ENCODE data around the gene BTG1.
"Not testable (repeated sequence)": the region's sequence is repeated elsewhere in the genome, so short reads cannot be mapped to it uniquely, and the experiment has no call there.

The BTG1 gene

GRCh38 chr12:92147491-92147890 is 1.8 kb upstream of the BTG1 start:
- DNase-seq (ENCODE audit: low spot score), result no peak

DNA sequence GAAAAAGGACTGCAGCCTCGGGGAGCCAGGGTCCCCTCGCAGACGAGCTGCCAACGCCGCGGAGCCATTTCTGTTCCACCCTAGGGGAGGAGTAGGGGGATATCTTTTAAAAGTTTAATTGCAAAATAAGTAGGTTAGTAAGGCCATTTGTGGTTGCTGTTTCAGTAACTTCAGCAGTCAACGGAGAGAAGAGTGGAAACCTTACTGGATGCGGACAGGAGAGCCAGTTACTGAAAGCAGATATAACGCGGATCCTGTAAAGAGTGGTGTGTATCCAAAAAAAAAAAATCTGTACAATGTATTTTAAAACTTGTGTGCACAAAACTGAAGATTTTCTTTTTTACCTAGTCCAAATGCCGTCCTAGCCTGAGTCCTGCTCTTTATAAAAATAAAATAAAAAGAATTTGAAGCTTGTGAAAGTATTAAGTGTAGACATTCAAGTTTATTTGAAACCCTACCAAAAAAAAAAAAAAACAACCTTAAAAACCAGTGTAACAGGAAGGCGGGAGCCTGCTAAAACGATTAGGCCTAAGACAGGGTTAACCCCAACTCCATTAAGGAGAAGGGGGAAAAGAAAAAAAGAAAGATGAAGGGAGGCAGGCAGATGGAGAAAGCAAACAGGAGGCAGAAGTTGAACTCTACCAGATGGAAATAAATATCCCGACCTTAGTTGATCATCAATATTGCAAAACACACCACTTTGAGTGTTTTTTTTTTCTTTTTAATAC is 1.0 kb upstream of the BTG1 start:
- DNase-seq (ENCODE audit: low spot score), result no peak

GRCh38 chr12:92145481-92145730 is 240 bp downstream of the BTG1 start:
- no peak for DNase-seq (ENCODE audit: low spot score)

- peak; percentile 76 for DNase-seq (ENCODE audit: low spot score)
Measured at GRCh38 chr12:92144631-92145480, 790 bp downstream of the BTG1 start.

DNA sequence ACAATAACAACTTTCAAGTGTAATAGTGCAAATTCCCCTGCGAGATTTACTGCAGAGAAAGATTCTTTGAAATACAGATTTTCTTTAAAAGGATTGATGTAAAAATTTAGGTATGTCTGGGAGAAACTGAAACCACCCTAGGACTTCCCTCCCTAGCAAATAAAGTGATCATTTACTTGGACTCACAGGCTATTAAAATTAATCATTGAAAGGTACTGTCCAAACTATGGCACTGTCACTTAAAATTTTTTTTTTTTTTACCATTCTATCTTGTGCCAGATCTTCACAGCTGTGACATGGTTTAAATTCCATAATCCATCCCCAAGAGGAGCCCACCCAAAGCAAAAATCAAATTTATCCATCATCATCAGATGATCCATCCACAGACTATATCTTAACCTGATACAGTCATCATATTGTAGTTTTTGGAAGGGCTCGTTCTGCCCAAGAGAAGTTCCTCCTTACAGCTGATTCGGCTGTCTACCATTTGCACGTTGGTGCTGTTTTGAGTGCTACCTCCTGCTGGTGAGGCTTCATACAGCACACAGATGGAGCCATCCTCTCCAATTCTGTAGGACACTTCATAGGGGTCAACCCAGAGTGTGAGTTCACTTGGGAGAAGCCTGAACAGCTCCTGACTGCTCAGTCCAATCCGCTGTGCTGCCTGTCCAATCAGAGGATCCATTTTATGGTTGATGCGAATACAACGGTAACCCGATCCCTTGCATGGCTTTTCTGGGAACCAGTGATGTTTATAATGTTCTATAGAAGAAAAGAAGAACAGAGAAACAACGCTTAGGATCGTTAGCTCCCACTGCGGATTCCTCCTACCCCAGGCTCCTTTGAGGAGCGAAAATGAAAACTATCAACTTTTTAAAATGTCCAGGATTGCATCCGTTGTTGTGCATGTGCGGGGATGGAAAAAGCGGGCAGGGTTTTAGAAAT is 1.7 kb downstream of the BTG1 start:
- peak; percentile 83 for DNase-seq (ENCODE audit: low spot score)

GRCh38 chr12:92143258-92143657 is 2.4 kb downstream of the BTG1 start:
- no peak for DNase-seq (ENCODE audit: low spot score)

GRCh38 chr12:92142251-92142926 is 3.3 kb downstream of the BTG1 start:
- DNase-seq (ENCODE audit: low spot score), result no peak

DNA sequence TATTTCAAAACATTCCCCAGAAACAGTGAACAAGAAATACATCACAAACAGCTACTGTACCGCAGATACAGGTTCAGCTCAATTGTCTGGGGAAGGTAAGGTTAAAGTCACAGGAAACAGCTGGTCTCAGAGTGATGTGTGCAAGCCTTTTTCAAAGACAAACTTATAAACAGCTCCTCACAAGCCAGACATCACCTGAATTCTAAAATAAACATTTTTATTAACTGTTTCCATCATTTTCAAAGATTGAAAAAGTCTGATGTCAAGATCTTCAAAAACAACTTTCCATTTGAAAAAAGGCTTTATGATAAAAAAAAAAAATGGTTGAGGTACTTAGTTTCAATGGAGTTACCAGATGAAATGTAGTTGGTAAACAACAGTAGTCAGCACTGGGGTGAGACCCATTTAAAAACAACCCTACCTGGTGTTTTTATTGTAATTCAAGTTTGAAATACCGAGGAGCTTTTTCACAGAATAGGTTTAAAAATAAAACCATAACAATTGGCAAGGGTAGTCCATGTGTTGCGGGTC is 4.0 kb downstream of the BTG1 start:
- DNase-seq (ENCODE audit: low spot score), result peak; percentile 73

GRCh38 chr12:92140896-92141536 is 4.6 kb downstream of the BTG1 start:
- DNase-seq (ENCODE audit: low spot score), result no peak

GRCh38 chr12:92140156-92140555 is 5.5 kb downstream of the BTG1 start:
- DNase-seq (ENCODE audit: low spot score), result no peak

GRCh38 chr12:92139634-92140150 is 6.0 kb downstream of the BTG1 start:
- no peak for DNase-seq (ENCODE audit: low spot score)

DNA sequence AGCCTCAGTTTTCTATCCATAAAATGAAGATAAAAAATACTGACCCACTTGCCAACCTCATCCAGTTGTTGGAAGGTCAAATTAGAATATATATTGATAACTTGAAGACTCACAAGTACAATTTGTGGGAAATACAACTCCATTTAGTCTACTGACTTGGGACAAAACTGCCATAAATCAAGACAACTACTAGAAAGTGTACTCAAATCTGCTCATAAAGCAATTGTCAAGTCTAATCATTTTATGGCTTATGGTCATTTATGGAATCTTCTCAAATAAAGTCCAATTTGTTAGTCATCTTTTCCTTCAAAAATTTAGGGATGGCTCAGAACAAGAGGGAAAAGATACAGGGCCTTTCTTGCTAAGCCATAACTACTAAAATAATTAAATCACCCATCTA is 7.0 kb downstream of the BTG1 start:
- DNase-seq (ENCODE audit: low spot score), result no peak

GRCh38 chr12:92138144-92138543 is 7.5 kb downstream of the BTG1 start:
- no peak for DNase-seq (ENCODE audit: low spot score)

GRCh38 chr12:92136965-92137721 is 8.5 kb downstream of the BTG1 start:
- peak; percentile 68 for DNase-seq (ENCODE audit: low spot score)

DNA sequence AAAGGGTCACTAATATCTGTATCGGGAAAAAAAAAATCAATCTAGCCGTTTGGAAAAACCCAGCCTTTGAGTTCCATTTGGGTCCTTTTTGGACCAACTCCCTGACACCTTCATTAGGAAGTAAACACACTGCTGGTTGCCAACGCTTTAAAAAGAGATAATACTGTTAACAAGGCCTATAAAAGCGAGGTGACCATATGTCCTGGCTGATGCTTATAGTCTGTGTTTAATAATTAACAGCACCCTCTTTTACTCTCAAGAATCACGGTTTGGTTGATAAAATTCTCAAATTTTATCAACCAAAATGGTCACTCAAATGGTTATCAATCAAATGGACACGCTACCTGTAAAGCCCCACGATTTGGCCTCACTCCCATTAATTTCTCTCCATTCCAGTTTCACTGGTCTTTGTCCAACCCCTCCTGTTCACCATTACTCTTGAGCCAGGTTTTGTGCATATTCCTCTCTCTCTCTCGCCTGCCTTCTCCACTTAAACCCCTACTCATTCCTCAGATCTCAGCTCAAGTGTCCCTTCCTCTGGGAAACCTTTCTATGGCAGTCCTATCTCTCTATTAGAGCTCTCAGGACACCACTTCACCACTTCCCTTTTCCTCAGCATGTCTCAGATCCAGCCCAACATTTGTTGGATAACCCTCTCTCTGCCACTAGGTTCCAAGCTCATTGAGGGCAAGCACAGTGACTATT is 9.5 kb downstream of the BTG1 start:
- DNase-seq (ENCODE audit: low spot score), result no peak

DNA sequence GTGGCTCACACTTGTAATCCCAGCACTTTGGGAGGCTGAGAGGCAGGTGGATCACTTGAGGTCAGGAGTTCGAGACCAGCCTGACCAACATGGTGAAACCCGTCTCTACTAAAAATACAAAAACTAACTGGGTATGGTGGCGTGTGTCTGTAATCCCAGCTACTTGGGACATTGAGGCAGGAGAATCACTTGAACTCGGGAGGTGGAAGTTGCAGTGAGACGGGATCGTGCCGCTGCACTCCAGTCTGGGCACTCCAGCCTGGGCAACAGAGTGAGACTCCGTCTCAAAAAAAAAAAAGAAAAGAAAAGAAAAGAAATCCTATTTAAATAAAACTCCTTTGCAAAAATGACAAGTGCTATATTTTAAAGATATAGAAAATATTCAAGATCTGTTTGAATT is 10.1 kb downstream of the BTG1 start:
- not testable (repeated sequence) for DNase-seq (ENCODE audit: low spot score)

- peak; percentile 75 for DNase-seq (ENCODE audit: low spot score)
Measured at GRCh38 chr12:92134638-92135274, 10.9 kb downstream of the BTG1 start.

DNA sequence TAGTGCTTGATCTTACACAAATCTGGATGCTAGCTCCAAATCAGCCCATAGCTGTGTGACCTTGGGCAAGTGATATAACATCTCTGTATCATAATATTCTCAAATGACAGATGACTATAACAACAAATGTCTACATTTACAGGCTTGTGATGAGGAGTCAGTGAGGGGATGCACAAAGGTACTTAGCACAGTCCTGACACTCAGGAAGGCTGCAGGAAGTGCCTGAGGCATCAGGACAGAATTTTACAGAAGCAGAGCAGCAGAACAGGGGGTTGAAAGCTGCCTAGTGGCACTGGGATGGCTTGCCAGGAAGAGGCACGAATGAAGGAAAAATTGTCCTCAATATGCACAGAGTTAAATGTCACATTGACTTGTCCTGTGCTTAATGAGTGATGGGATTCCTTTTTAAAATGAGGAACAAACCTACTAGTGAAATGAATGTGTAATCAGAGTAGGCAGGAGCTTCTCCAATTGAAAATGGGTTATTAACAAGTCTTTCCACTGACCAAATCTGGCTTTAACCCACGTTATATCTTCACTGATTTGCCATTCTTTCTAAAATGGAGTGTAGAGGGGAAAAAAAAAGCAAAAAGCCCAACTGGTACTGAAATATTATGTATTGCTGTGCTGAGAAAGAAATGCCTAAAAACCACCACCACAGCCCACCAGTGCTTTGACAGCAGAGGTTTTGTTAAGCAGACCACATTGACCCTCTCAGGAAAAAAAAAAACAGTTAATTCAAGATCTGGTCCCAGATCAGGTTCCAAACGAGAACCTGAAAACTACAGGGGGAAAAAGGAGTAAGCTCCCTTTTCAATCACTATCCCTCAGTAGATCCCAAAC is 11.6 kb downstream of the BTG1 start:
- DNase-seq (ENCODE audit: low spot score), result no peak

All from CD4-positive, alpha-beta T cell treated with Interleukin-15 for 4 hours (primary cell).